ENCODE data around the gene PLEKHG7.
A peak's percentile ranks its signal among the peaks of the same experiment; 100 is the strongest.

PLEKHG7 gene

GRCh38 chr12:92764831-92765230 is 62.0 kb downstream of the PLEKHG7 start:
- Histone ChIP-seq H3K27ac (no peak overlapping the region), H3K36me3 (no peaks in the 10 kb centered on the region), H3K9me3 (no peaks in the 10 kb centered on the region), H3K4me1 (ENCODE audit: control insufficient read depth in 1 of 2, insufficient read depth in 1 of 2, low read depth in 1 of 2, low read length in 1 of 2) (peaks cover 30% of the 10 kb centered on the region in 2 experiments), H3K4me3 (ENCODE audit: low read depth in 1 of 2, low read length in 1 of 2) (no peak overlapping the region), H3K27me3 (no peaks in the 10 kb centered on the region)
- no peak for TF ChIP-seq CTCF (IDR thresholded peaks at IDR 0.05)

GRCh38 chr12:92765871-92766270 is 63.1 kb downstream of the PLEKHG7 start:
- no peak overlapping the region for H3K4me3 ChIP-seq (ENCODE audit: low read depth in 1 of 2, low read length in 1 of 2)
- H3K9me3 ChIP-seq, result no peaks in the 10 kb centered on the region
- peaks cover 40 to 41% of the 10 kb centered on the region in 2 experiments for H3K4me1 ChIP-seq (ENCODE audit: control insufficient read depth in 1 of 2, insufficient read depth in 1 of 2, low read depth in 1 of 2, low read length in 1 of 2)
- no peaks in the 10 kb centered on the region for H3K36me3 ChIP-seq
- no peaks in the 10 kb centered on the region for H3K27me3 ChIP-seq
- no peak for TF ChIP-seq CTCF (IDR thresholded peaks at IDR 0.05)
- H3K27ac ChIP-seq, result no peak overlapping the region

- Histone ChIP-seq H3K27ac (peak overlapping the region; percentile 61), H3K27me3 (no peaks in the 10 kb centered on the region), H3K4me1 (ENCODE audit: control insufficient read depth in 1 of 2, insufficient read depth in 1 of 2, low read depth in 1 of 2, low read length in 1 of 2) (peaks cover 33 to 35% of the 10 kb centered on the region in 2 experiments), H3K4me3 (ENCODE audit: low read depth in 1 of 2, low read length in 1 of 2) (no peak overlapping the region), H3K9me3 (no peaks in the 10 kb centered on the region), H3K36me3 (no peaks in the 10 kb centered on the region)
- no peak for TF ChIP-seq CTCF (IDR thresholded peaks at IDR 0.05)
These were observed 66.5 kb downstream of the PLEKHG7 start for GRCh38 chr12:92769124-92769901.

- Histone ChIP-seq H3K36me3 (no peaks in the 10 kb centered on the region), H3K4me1 (ENCODE audit: control insufficient read depth in 1 of 2, insufficient read depth in 1 of 2, low read depth in 1 of 2, low read length in 1 of 2) (peaks cover 33 to 35% of the 10 kb centered on the region in 2 experiments), H3K9me3 (no peaks in the 10 kb centered on the region), H3K27ac (peak overlapping the region; percentile 73), H3K27me3 (no peaks in the 10 kb centered on the region), H3K4me3 (ENCODE audit: low read depth in 1 of 2, low read length in 1 of 2) (peak overlapping the region in 1 of 2 experiments; percentile 16)
- TF ChIP-seq CTCF (IDR thresholded peaks at IDR 0.05), result no peak
These were observed 68.2 kb downstream of the PLEKHG7 start for GRCh38 chr12:92771001-92771400.

- no peak for TF ChIP-seq CTCF (IDR thresholded peaks at IDR 0.05)
These were observed 72.6 kb downstream of the PLEKHG7 start for GRCh38 chr12:92775416-92775815.

More at GRCh38 chr12:92775416-92775815, 72.6 kb downstream of the PLEKHG7 start:
- no peaks in the 10 kb centered on the region for H3K27me3 ChIP-seq
- H3K9me3 ChIP-seq, result no peaks in the 10 kb centered on the region
- no peak overlapping the region for H3K27ac ChIP-seq
- H3K4me1 ChIP-seq (ENCODE audit: control insufficient read depth in 1 of 2, insufficient read depth in 1 of 2, low read depth in 1 of 2, low read length in 1 of 2), result peaks cover 37 to 42% of the 10 kb centered on the region in 2 experiments
- H3K36me3 ChIP-seq, result no peaks in the 10 kb centered on the region
- no peak overlapping the region for H3K4me3 ChIP-seq (ENCODE audit: low read depth in 1 of 2, low read length in 1 of 2)

Measured in neutrophil (primary cell).